ENCODE data around the gene SLC8A1. TPM values are rescaled to one million over a fixed set of nuclear protein-coding genes. Genes with fewer than 3 reads are reported as not detected.

SLC8A1 gene
- total RNA-seq, 1 experiment from 2014 or later: 1.7 TPM

DNA sequence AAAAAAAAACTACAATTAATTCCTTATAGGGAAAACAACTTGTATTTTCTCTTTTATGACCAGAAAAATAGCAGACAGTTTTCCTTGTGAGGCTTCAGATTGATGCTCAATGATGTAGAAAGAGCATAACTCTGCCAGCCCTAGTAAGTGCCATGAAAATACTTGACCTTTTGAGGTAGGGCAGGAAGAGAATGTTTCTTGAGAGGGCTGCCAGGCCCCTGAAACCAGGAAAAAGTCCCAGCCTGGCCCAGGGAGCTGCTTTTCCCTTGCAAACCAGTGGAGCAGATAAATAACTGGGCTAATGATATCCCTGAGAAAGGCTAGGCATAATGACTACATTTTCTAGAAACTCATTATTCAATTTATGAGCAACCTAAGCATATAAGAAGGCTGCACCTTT, 126.8 kb downstream of the SLC8A1 start:
- H2AFZ ChIP-seq (ENCODE audit: low read length): no peak overlapping the region
- no peak overlapping the region for H2AK5ac ChIP-seq (ENCODE audit: insufficient read length, low read length)
- H3K4me1 ChIP-seq (ENCODE audit: insufficient read depth, low read length): no peaks in the 10 kb centered on the region
- no peaks in the 10 kb centered on the region for H3K9me3 Mint-ChIP-seq
- no peak overlapping the region for H4K5ac ChIP-seq (ENCODE audit: insufficient read length, low read depth, low read length)
- no peaks in the 10 kb centered on the region for H4K20me1 ChIP-seq (ENCODE audit: control insufficient read depth, insufficient read depth, insufficient read length)
- no peak overlapping the region for H3K4me3 Mint-ChIP-seq
- no peak overlapping the region for H3T11ph ChIP-seq (ENCODE audit: low read length)
- H3K9ac ChIP-seq (ENCODE audit: extremely low read depth, insufficient read length, low read length): no peak overlapping the region
- no peak overlapping the region for H3K14ac ChIP-seq (ENCODE audit: insufficient read depth, low read length)
- no peak overlapping the region for H3K4me2 ChIP-seq (ENCODE audit: insufficient read depth, insufficient read length, low read length)
- H3K4ac ChIP-seq (ENCODE audit: low read depth, low read length): no peak overlapping the region
- TF ChIP-seq, protein P1, sequence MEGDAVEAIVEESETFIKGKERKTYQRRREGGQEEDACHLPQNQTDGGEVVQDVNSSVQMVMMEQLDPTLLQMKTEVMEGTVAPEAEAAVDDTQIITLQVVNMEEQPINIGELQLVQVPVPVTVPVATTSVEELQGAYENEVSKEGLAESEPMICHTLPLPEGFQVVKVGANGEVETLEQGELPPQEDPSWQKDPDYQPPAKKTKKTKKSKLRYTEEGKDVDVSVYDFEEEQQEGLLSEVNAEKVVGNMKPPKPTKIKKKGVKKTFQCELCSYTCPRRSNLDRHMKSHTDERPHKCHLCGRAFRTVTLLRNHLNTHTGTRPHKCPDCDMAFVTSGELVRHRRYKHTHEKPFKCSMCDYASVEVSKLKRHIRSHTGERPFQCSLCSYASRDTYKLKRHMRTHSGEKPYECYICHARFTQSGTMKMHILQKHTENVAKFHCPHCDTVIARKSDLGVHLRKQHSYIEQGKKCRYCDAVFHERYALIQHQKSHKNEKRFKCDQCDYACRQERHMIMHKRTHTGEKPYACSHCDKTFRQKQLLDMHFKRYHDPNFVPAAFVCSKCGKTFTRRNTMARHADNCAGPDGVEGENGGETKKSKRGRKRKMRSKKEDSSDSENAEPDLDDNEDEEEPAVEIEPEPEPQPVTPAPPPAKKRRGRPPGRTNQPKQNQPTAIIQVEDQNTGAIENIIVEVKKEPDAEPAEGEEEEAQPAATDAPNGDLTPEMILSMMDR (conservative IDR thresholded peaks at IDR 0.05): no peak
- no peak overlapping the region for H2BK120ac ChIP-seq (ENCODE audit: low read depth, low read length, poor library complexity, severe bottlenecking)
- H3K4me1 Mint-ChIP-seq: no peaks in the 10 kb centered on the region
- H3K56ac ChIP-seq (ENCODE audit: insufficient read length, low read depth, low read length): no peak overlapping the region
- no peaks in the 10 kb centered on the region for H3K79me2 ChIP-seq (ENCODE audit: insufficient read depth, low read length)
- no peak overlapping the region for H3K27ac Mint-ChIP-seq
- no peak overlapping the region for H2BK15ac ChIP-seq (ENCODE audit: low read depth, low read length)
- H2BK20ac ChIP-seq (ENCODE audit: low read depth, low read length, poor library complexity, severe bottlenecking): no peak overlapping the region
- DNase-seq: no peak
- no peaks in the 10 kb centered on the region for H3K27me3 ChIP-seq (ENCODE audit: insufficient read depth, low read length)
- H3K18ac ChIP-seq (ENCODE audit: insufficient read length, low read depth, low read length): no peak overlapping the region
- H3K79me1 ChIP-seq (ENCODE audit: insufficient read depth, low read depth, low read length, poor library complexity, severe bottlenecking): no peaks in the 10 kb centered on the region
- H3K27me3 Mint-ChIP-seq (ENCODE audit: low read depth): no peaks in the 10 kb centered on the region
- no peak overlapping the region for H3K23ac ChIP-seq (ENCODE audit: insufficient read length, low read depth, low read length)
- no peak overlapping the region for H4K91ac ChIP-seq (ENCODE audit: insufficient read length, low read depth, low read length)
- H3K9me3 ChIP-seq (ENCODE audit: control insufficient read depth, low read depth, low read length): no peaks in the 10 kb centered on the region
- no peaks in the 10 kb centered on the region for H3K36me3 Mint-ChIP-seq (ENCODE audit: insufficient read depth in 1 of 3, low read depth in 3 of 3)
- no peak overlapping the region for H4K8ac ChIP-seq (replicated peaks; ENCODE audit: insufficient read length, low read depth, low read length)
- H3K23me2 ChIP-seq (ENCODE audit: insufficient read length, low read depth, low read length, poor library complexity, severe bottlenecking): no peaks in the 10 kb centered on the region
- no peak overlapping the region for H3K27ac ChIP-seq (ENCODE audit: insufficient read length, low read depth, low read length)
- H2BK12ac ChIP-seq (ENCODE audit: insufficient read length, low read depth, low read length): no peak overlapping the region
- no peak overlapping the region for H2BK5ac ChIP-seq (ENCODE audit: insufficient read length, low read length)

Data from H9 (cell line).